Ovary (tissue), 10 donors: ENCODE data around the gene CCK. TPM values are rescaled to one million over a fixed set of nuclear protein-coding genes. Genes with fewer than 3 reads are reported as not detected.

Experiments used
- DNase-seq, 5 donors: peaks; one replicate each; pipeline ENCODE4 v3.0.0-alpha.2; 2019 to 2020
- H3K27ac ChIP-seq, 2 donors: fragments of 200-600 bp; one replicate each; pipeline versions ENCODE4 v1.5.1 to v1.8.0; 2019 to 2022
- H3K27me3 ChIP-seq: fragments of 200-600 bp; one replicate; pipeline ENCODE4 v1.8.0; 2022
- H3K36me3 ChIP-seq: fragments of 200-600 bp; sonication (generic); one replicate; pipeline ENCODE4 v1.5.1; 2019
- H3K4me1 ChIP-seq: one replicate; pipeline ENCODE4 v1.8.1; 2013; ENCODE audit warnings: mild to moderate bottlenecking, moderate library complexity; ENCODE audit not compliant: insufficient read depth
- H3K4me3 ChIP-seq: fragments of 200-600 bp; sonication (generic); one replicate; pipeline ENCODE4 v1.5.1; 2017
- H3K9me3 ChIP-seq, 2 donors: fragments of 200-600 bp in 1 of 2; sonication (generic) in 1 of 2; one replicate each; pipeline versions ENCODE4 v1.5.1 to v1.8.1; 2013 to 2019; ENCODE audit warnings: mild to moderate bottlenecking in 1 of 2, moderate library complexity in 1 of 2
- EP300 ChIP-seq: sonication (generic); formaldehyde crosslinking; IDR thresholded peaks from one replicate; pipeline ENCODE4 v1.6.1; 2017; ENCODE audit warnings: antibody characterized with exemption
- POLR2A ChIP-seq: fragments of 450-650 bp; IDR thresholded peaks from one replicate; pipeline ENCODE4 v1.6.1; 2017; ENCODE audit warnings: antibody characterized with exemption, mild to moderate bottlenecking, moderate library complexity
- WGBS, 3 donors: extraction: QIAGEN DNeasy Blood & Tissue Kit in 1 of 3; methylation state at CpG; one replicate each; pipeline versions ENCODE4 v1.1.5 to v1.1.7; 2013 to 2017; 5-methylcytosine and 5-hydroxymethylcytosine counted together
- intact Hi-C, 4 donors: fragments of 100-400 bp; cut with DNase I; formaldehyde crosslinking; loops; one replicate each; pipeline versions ENCODE4 v1.11.0 to v1.15.1; 2022 to 2023
- long read RNA-seq, 3 donors: library from polyadenylated mRNA in 2 of 3; unstranded in 2 of 3; transcript quantifications; one replicate each; pipeline ENCODE4 v2.0.0 and lab custom pipeline, GENCODE V29; 2021 to 2026
- polyA plus RNA-seq, 2 donors: library from polyadenylated mRNA; stranded (reverse); fragments of 200-250 nt in 1 of 2; fragments of 350-450 nt in 1 of 2; fragmentation: Illumina TruSeq in 1 of 2; extraction: RNeasy Lipid Tissue Mini Kit (QIAGEN cat#74804) in 1 of 2; gene quantifications; one replicate each; pipeline ENCODE4 v1.2.3, GENCODE V29; 2013 to 2014
- total RNA-seq, 7 donors: library from RNA; depleted of rRNA in 2 of 7; stranded (reverse); fragments of >200 nt in 2 of 7; fragmentation: NEBNext Ultra II Directional in 3 of 7; extraction: Animal tissue kit (Norgen Biotek cat#: 25700) in 3 of 7; gene quantifications; one replicate each; pipeline versions ENCODE4 v1.1.0 to v1.2.4, GENCODE V29; 2016 to 2023
- TF ChIP-seq, protein P1 (sequence below), 3 donors: fragments of 450-650 bp in 2 of 3; fragments of 200-600 bp in 1 of 3; IDR thresholded peaks; one replicate each; pipeline versions ENCODE4 v1.5.1 to v1.8.0; 2016 to 2022; ENCODE audit warnings: antibody characterized with exemption in 3 of 3, mild to moderate bottlenecking in 1 of 3
- donor health status: DM: no; HTN: no; CAD: no; lungs with moderate emphysema.
- donor health status: DM: no; HTN: no; CAD: no.
- donor health status: Bipolar disorder and iron deficiency.
- donor health status: DM: yes; HTN: yes; CAD: no.
- donor health status: DM: no; HTN: no; CAD: no.
- donor health status: DM: yes; HTN: yes; CAD: no.

The CCK gene, protein sequence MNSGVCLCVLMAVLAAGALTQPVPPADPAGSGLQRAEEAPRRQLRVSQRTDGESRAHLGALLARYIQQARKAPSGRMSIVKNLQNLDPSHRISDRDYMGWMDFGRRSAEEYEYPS
- total RNA-seq (not detected), polyA plus RNA-seq (not detected)
- long read RNA-seq, donor 1 = 0 reads
- long read RNA-seq, donor 2 = 0 reads
- long read RNA-seq, donor 3 = 0 reads

GRCh38 chr3:42266085-42266484, at the start of gene CCK:
CCK (minus strand) TSS chr3:42266185; CDS start chr3:42263630, 2,555 bp downstream.
- intact Hi-C loops = no loop called here
- Histone ChIP-seq H3K27ac (no peak within 1 kb of the TSS), H3K4me1 (peaks cover 2% of the 10 kb centered on the region), H3K9me3 (peaks cover 0 to 6% of the 10 kb centered on the region in 2 donors), H3K27me3 (no peaks in the 10 kb centered on the region), H3K36me3 (no peaks in the 10 kb centered on the region), H3K4me3 (no peak within 1 kb of the TSS)
- no peak for DNase-seq
- TF ChIP-seq EP300 (no peak), POLR2A (no peak)
- TF ChIP-seq, protein P1, sequence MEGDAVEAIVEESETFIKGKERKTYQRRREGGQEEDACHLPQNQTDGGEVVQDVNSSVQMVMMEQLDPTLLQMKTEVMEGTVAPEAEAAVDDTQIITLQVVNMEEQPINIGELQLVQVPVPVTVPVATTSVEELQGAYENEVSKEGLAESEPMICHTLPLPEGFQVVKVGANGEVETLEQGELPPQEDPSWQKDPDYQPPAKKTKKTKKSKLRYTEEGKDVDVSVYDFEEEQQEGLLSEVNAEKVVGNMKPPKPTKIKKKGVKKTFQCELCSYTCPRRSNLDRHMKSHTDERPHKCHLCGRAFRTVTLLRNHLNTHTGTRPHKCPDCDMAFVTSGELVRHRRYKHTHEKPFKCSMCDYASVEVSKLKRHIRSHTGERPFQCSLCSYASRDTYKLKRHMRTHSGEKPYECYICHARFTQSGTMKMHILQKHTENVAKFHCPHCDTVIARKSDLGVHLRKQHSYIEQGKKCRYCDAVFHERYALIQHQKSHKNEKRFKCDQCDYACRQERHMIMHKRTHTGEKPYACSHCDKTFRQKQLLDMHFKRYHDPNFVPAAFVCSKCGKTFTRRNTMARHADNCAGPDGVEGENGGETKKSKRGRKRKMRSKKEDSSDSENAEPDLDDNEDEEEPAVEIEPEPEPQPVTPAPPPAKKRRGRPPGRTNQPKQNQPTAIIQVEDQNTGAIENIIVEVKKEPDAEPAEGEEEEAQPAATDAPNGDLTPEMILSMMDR (IDR thresholded peaks at IDR 0.05) = no peak
- WGBS, 3 donors = 33 to 40% (median 33%) methylated on average over 16 of the region's 16 CpGs

GRCh38 chr3:42314411-42314810, 48.4 kb upstream of the CCK start:
- Histone ChIP-seq H3K27me3 (no peaks in the 10 kb centered on the region), H3K9me3 (no peaks in the 10 kb centered on the region), H3K27ac (no peak overlapping the region), H3K4me3 (no peak overlapping the region), H3K36me3 (no peaks in the 10 kb centered on the region), H3K4me1 (no peaks in the 10 kb centered on the region)
- no peak for DNase-seq
- TF ChIP-seq EP300 (no peak), POLR2A (no peak)
- TF ChIP-seq, protein P1 (IDR thresholded peaks at IDR 0.05) = no peak
- WGBS, 3 donors = 45 to 50% (median 45%) methylated on average over 2 of the region's 2 CpGs
- intact Hi-C loops = no loop called here

DNA sequence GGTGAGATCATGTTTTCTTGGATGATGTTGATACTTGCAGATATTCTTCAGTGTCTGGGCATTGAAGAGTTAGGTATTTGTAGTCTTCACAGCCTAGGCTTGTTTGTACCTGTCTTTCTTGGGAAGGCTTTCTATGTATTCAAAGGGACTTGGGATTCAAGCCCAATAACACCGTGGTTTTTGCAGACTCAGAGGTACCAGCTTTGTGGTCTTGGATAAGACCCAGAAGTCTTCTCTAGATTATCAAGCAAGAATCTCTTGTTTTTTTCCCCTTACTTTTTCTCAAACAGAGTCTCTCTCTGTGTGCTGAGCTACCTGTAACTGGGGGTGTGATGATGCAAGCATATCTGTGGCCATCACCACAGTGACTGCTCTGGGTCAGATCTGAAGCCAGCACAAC, 42.7 kb upstream of the CCK start:
- TF ChIP-seq, protein P1 (IDR thresholded peaks at IDR 0.05) = no peak
- TF ChIP-seq POLR2A (no peak), EP300 (no peak)
- Histone ChIP-seq H3K27ac (no peak overlapping the region), H3K9me3 (no peaks in the 10 kb centered on the region), H3K4me1 (no peaks in the 10 kb centered on the region), H3K4me3 (no peak overlapping the region), H3K36me3 (no peaks in the 10 kb centered on the region), H3K27me3 (no peaks in the 10 kb centered on the region)
- intact Hi-C loops = no loop called here
- DNase-seq = no peak
- WGBS, 3 donors = 65 to 91% (median 74%) methylated on average over 1 of the region's 1 CpG

DNA sequence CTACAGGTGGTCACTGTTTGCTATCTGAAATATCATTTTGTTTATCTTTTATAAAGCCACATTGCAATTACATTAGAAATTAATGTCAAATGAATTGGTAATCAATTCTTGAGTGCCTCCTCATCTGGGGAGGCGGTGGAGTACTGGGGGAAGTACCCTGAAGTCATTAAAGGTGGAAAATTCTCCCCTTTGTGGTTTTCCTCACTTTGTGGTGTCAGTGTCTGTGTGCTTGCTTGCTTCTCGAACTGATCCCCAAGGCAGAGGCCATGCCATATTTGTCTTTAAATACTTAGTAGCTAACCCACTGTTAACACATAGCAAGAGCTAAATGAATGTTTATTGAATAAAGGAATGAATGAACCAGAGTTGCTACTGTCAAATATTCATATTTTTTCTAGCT, 40.5 kb upstream of the CCK start:
- intact Hi-C loops = no loop called here
- 57 to 66% (median 62%) methylated on average over 2 of the region's 2 CpGs for WGBS, 3 donors
- Histone ChIP-seq H3K27me3 (no peaks in the 10 kb centered on the region), H3K27ac (no peak overlapping the region), H3K4me1 (no peaks in the 10 kb centered on the region), H3K36me3 (no peaks in the 10 kb centered on the region), H3K9me3 (no peaks in the 10 kb centered on the region), H3K4me3 (no peak overlapping the region)
- DNase-seq = no peak
- TF ChIP-seq, protein P1 (IDR thresholded peaks at IDR 0.05) = no peak
- TF ChIP-seq POLR2A (no peak), EP300 (no peak)
